ENCODE results near the gene PRC1. TPM values are rescaled to one million over a fixed set of nuclear protein-coding genes. Genes with fewer than 3 reads are reported as not detected.

The PRC1 gene
- polyA plus RNA-seq, 1 donor (not counting 4 experiments of a cell fraction or from before 2014, with no cell fraction given) = 105 TPM

DNA sequence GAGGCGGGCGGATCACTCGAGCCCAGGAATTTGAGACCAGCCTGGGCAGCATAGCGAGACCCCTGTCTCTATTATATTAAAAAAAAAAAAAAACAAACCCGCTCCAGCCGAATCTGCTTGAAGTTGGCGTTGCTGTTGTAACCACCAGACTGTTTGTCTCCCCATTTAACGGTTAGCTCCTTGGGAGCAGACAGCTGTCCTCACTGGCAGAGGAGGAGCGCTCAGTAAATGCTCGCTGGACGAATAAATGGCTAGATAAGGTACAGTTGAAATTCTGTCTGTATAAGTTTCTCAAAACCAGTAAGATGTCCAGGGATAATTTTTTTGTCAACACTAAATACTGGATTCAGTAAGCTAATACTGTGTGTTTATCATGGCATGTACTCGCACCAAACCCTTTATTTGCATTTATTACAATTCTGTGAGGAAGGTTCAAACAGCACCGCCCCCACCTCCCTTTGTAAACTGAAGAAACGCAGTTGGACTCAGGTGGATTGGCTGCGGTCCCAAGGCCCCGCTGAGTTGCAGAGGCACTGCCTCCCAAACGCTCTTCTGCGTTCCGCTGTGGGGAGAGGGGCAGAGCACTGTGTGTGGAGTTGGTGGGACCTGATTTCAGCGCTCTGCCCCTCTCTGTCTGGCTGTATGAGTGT is 38.6 kb downstream of the PRC1 start:
- no peaks in the 10 kb centered on the region for H4K20me1 ChIP-seq (ENCODE audit: control insufficient read depth, extremely low read depth, insufficient read depth, low read length)
- DNase-seq (ENCODE audit: low read depth, low spot score) = no peak
- H3K4me2 ChIP-seq (ENCODE audit: control insufficient read depth, extremely low read depth, insufficient read depth, low read depth, low read length) = peak overlapping the region; percentile 87
- TF ChIP-seq EZH2 (IDR thresholded peaks at IDR 0.05; ENCODE audit: low read length) = no peak
- TF ChIP-seq, protein P1, sequence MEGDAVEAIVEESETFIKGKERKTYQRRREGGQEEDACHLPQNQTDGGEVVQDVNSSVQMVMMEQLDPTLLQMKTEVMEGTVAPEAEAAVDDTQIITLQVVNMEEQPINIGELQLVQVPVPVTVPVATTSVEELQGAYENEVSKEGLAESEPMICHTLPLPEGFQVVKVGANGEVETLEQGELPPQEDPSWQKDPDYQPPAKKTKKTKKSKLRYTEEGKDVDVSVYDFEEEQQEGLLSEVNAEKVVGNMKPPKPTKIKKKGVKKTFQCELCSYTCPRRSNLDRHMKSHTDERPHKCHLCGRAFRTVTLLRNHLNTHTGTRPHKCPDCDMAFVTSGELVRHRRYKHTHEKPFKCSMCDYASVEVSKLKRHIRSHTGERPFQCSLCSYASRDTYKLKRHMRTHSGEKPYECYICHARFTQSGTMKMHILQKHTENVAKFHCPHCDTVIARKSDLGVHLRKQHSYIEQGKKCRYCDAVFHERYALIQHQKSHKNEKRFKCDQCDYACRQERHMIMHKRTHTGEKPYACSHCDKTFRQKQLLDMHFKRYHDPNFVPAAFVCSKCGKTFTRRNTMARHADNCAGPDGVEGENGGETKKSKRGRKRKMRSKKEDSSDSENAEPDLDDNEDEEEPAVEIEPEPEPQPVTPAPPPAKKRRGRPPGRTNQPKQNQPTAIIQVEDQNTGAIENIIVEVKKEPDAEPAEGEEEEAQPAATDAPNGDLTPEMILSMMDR (optimal IDR thresholded peaks at IDR 0.05 in 1 of 3, IDR thresholded peaks at IDR 0.05 in 1 of 3, conservative IDR thresholded peaks at IDR 0.05 in 1 of 3; ENCODE audit: extremely low read depth in 1 of 3, insufficient read depth in 2 of 3, low read length in 3 of 3) = no peak
- H3K4me3 ChIP-seq (ENCODE audit: control insufficient read depth in 2 of 3, extremely low read depth in 1 of 3, insufficient read depth in 2 of 3, low read depth in 1 of 3, low read length in 3 of 3) = peak overlapping the region; percentile 61 to 80 (median 77)
- no peaks in the 10 kb centered on the region for H3K79me2 ChIP-seq (ENCODE audit: control insufficient read depth, insufficient read depth, low read length)
- peak overlapping the region; percentile 94 for H3K27ac ChIP-seq (ENCODE audit: control insufficient read depth, insufficient read depth, low read length)
- peaks cover 16% of the 10 kb centered on the region for H3K4me1 ChIP-seq (ENCODE audit: control insufficient read depth, extremely low read depth, insufficient read depth, low read length)
- H3K36me3 ChIP-seq (ENCODE audit: control insufficient read depth in 2 of 2, extremely low read depth in 1 of 2, insufficient read depth in 2 of 2, low read length in 2 of 2) = peaks cover 16 to 22% of the 10 kb centered on the region in 2 experiments
- peak overlapping the region; percentile 95 for H3K9ac ChIP-seq (ENCODE audit: control insufficient read depth, extremely low read depth, insufficient read depth, low read length)
- H2AFZ ChIP-seq (ENCODE audit: control insufficient read depth, low read length) = no peak overlapping the region
- no peaks in the 10 kb centered on the region for H3K9me1 ChIP-seq (ENCODE audit: control insufficient read depth, extremely low read depth, insufficient read depth, low read length)
- H3K27me3 ChIP-seq (ENCODE audit: control insufficient read depth, extremely low read depth, insufficient read depth, low read length) = no peaks in the 10 kb centered on the region
- no peaks in the 10 kb centered on the region for H3K9me3 ChIP-seq (ENCODE audit: control insufficient read depth, low read depth, low read length)
- FAIRE-seq = no peak
- dilution Hi-C loops (cut with MboI; ENCODE audit: extremely low pct_ligation_motif_present, low sequenced_read_pairs) = no loop called here

DNA sequence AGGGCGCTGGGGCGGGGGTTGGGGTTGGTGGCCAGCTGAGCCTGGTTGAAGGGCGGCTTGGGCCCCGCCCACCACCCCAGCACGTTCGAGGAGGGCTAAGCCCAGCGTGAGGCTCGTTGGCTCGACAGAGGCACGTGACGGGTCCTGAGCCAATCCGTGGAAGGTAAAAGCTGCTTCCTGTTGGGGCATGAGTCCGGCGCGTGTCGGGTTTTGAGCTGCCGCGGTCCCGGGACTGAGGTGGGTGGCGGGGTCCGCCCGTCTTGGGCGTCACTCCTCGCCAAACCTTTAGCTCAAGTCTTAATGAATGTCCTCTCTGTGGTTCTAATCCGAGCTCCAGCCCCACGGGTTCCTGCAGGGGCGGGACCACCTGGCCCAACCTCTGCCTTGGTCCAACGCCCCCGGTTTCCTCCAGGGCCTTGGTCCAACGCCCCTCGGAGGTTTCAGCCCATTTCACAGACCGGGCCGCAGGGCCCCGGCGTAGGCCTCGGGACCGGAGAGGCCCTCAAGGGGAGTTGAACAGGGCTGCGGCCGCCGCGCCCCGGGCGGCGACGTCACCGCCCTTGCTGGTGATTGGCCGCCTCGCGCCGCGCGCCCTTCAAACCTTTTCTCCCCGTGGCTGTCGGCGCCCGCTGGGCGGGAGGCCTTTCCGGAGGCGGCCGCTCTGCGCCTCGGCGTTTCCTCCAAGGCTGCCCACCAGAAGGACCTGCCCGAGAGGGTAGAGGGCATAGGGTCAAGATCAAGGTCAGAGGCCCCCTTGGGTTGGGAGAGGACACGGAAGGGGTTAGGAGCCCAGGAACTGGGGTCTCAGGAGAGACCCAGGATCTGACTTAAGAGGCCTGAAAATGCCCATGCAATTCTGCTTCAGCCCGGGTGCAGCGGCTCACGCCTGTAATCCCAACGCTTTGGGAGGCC is 39.4 kb downstream of the PRC1 start, which contains the start of gene RCCD1:
RCCD1 (plus strand) TSS at position 173 of the 912 bp plus-strand sequence. CDS start 1,851 bp downstream, outside the sequence.
- no peaks in the 10 kb centered on the region for H4K20me1 ChIP-seq (ENCODE audit: control insufficient read depth, extremely low read depth, insufficient read depth, low read length)
- H2AFZ ChIP-seq (ENCODE audit: control insufficient read depth, low read length) = peak within 1 kb of the TSS; percentile 88
- peak; percentile 88 for FAIRE-seq

More for the DNA sequence above, 39.4 kb downstream of the PRC1 start, which contains the start of gene RCCD1:
- H3K4me1 ChIP-seq (ENCODE audit: control insufficient read depth, extremely low read depth, insufficient read depth, low read length) = peaks cover 16% of the 10 kb centered on the region
- H3K79me2 ChIP-seq (ENCODE audit: control insufficient read depth, insufficient read depth, low read length) = no peaks in the 10 kb centered on the region
- H3K27me3 ChIP-seq (ENCODE audit: control insufficient read depth, extremely low read depth, insufficient read depth, low read length) = no peaks in the 10 kb centered on the region
- TF ChIP-seq, protein P1 (optimal IDR thresholded peaks at IDR 0.05 in 1 of 3, IDR thresholded peaks at IDR 0.05 in 1 of 3, conservative IDR thresholded peaks at IDR 0.05 in 1 of 3; ENCODE audit: extremely low read depth in 1 of 3, insufficient read depth in 2 of 3, low read length in 3 of 3) = no peak
- no peak for TF ChIP-seq EZH2 (IDR thresholded peaks at IDR 0.05; ENCODE audit: low read length)
- peak within 1 kb of the TSS; percentile 94 for H3K27ac ChIP-seq (ENCODE audit: control insufficient read depth, insufficient read depth, low read length)
- dilution Hi-C loops (cut with MboI; ENCODE audit: extremely low pct_ligation_motif_present, low sequenced_read_pairs) = no loop called here
- H3K36me3 ChIP-seq (ENCODE audit: control insufficient read depth in 2 of 2, extremely low read depth in 1 of 2, insufficient read depth in 2 of 2, low read length in 2 of 2) = peaks cover 16 to 24% of the 10 kb centered on the region in 2 experiments
- H3K9me3 ChIP-seq (ENCODE audit: control insufficient read depth, low read depth, low read length) = no peaks in the 10 kb centered on the region
- no peaks in the 10 kb centered on the region for H3K9me1 ChIP-seq (ENCODE audit: control insufficient read depth, extremely low read depth, insufficient read depth, low read length)
- peak within 1 kb of the TSS; percentile 95 for H3K9ac ChIP-seq (ENCODE audit: control insufficient read depth, extremely low read depth, insufficient read depth, low read length)
- peak; percentile 72 for DNase-seq (ENCODE audit: low read depth, low spot score)
- peak within 1 kb of the TSS; percentile 87 for H3K4me2 ChIP-seq (ENCODE audit: control insufficient read depth, extremely low read depth, insufficient read depth, low read depth, low read length)
- peak within 1 kb of the TSS; percentile 60 to 80 (median 77) for H3K4me3 ChIP-seq (ENCODE audit: control insufficient read depth in 2 of 3, extremely low read depth in 1 of 3, insufficient read depth in 2 of 3, low read depth in 1 of 3, low read length in 3 of 3)
